Bone marrow (tissue), 2 donors: ENCODE data around the gene SLC12A5.
A peak's percentile ranks its signal among the peaks of the same experiment; 100 is the strongest.
"Not testable (repeated sequence)": the region's sequence is repeated elsewhere in the genome, so short reads cannot be mapped to it uniquely, and the experiment has no call there.

Experiments
- DNase-seq, 2 donors: peaks; one replicate each; lab custom pipeline; 2025; lab: John Stamatoyannopoulos, UW

SLC12A5 gene

DNA sequence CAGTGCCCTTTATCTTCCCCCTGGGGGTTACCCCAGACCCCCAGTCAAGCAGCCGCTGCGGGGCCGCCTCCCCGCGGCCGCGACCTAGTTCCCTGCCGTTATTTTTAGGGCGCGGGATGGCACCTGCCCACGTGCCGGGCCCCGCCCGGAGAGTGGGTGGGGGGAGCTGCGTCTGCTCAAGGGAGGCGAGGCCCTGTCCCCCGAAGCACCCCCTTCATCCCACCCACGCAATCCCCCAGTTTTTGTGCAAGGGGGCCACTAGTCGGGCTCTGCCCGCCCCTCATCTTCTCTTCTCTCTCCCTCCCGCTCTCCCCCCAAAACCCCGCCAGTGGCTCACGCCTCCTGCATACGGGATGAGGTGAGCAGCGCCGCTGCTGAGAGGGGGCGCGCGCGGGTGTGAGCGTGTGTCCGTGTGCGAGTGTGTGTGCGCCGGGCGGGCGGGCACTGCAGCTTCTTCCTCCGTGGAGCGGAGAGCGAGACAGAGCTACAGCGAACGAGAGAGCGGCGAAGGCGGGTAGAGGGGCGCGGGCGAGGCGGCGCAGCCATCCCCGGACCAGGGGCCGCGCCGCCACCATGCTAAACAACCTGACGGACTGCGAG is at the start of gene SLC12A5:
SLC12A5 (plus strand) TSS at position 444 of the 600 bp plus-strand sequence; CDS start at position 574, 130 bp downstream.
- no peak for DNase-seq

DNA sequence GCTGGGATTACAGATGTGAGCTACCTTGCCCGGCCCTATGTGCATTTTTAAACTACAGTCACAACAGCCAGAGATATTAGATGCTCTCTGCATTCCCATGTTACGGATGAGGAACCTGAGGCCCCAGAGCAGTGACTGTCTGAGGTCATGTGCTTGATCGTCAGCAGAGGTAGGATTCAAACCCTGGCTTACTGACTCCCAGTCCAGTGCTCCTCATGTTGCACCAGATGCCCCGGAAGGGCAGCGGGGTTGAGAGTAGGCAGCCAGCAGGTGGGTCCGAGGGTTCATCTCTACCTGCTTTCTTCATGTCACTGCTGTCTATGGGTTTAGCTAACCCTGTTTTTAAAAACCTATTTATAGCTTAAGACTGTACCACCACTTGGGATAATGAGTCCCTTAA is 47.8 kb upstream of the SLC12A5 start:
- no peak for DNase-seq

DNA sequence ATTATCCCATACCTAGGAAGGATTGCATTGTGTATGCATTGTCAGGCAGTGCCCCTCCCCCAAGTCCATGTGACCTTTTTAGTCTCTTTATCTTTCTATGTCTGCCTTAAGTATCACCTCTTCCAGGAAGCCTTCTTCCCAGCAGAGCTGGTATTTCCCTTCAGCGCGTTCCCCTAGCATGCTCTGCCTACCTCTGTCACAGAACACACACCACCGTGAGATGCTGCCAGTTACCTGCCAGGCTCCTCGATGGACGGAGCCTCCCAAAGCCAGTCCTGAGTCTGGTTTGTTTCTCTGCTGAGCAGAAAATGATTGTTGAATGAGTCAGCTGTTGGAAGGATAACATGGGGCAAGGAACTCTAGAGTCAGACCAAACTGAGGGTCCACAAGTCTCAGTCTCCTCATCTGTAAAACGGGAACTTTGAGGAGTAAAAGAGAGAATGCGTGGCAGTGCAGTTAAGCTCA is 45.7 kb upstream of the SLC12A5 start:
- no peak for DNase-seq

- no peak for DNase-seq
Observed at GRCh38 chr20:45985573-45985972, 43.4 kb upstream of the SLC12A5 start.

GRCh38 chr20:45987108-45987780 is 41.8 kb upstream of the SLC12A5 start:
- peak; percentile 43 to 60 for DNase-seq

GRCh38 chr20:45988830-45989229 is 40.2 kb upstream of the SLC12A5 start:
- DNase-seq = not testable (repeated sequence)

- DNase-seq = no peak
Observed at GRCh38 chr20:45991616-45992015, 37.4 kb upstream of the SLC12A5 start.

- DNase-seq = no peak
Observed at GRCh38 chr20:45993197-45993951, 35.6 kb upstream of the SLC12A5 start.

- DNase-seq = no peak
Observed at GRCh38 chr20:45994761-45995493, 34.1 kb upstream of the SLC12A5 start.

- not testable (repeated sequence) for DNase-seq
Observed at GRCh38 chr20:45995495-45996097, 33.4 kb upstream of the SLC12A5 start.

- no peak for DNase-seq
Observed at GRCh38 chr20:45997187-45997586, 31.8 kb upstream of the SLC12A5 start.

DNA sequence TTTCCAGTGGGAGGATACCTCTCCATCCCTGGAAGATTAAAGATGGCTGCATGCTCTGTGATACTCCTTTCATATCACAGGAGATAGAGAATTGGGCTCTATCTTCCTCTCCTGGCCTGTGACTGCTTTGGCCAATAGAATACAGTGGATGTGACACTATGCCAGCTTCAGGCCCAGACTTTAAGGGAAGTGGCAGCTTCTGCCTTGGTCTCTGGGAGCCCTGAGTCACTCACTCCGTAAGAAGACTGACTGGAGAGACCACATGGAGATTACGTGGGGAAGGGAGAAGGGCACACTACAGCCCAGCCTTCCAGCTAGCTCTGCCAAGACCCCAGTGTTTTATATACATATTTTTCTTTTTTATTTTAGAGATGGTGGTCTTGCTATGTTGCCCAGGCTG is 30.7 kb upstream of the SLC12A5 start:
- peak in 1 of 2 donors; percentile 74 for DNase-seq

DNA sequence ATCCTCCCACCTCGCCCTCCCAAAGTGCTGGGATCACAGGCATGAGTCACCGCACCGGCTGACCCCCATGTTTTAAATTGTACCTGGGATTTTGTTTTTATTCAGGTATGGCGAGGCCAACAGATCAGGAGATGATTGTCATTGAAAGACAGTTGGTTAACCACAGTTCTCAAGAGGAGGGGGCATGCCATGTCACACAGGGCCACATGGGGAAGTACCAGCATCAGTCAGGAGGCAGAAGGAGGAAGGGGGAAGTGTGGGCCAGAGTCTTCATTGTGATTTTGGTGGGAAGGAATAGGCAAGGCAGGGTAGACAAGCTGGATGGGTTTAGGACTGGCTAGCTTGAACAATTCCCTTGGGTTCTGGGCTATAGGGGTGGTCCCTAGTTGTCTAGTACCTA is 30.3 kb upstream of the SLC12A5 start:
- DNase-seq = peak in 1 of 2 donors; percentile 30

DNA sequence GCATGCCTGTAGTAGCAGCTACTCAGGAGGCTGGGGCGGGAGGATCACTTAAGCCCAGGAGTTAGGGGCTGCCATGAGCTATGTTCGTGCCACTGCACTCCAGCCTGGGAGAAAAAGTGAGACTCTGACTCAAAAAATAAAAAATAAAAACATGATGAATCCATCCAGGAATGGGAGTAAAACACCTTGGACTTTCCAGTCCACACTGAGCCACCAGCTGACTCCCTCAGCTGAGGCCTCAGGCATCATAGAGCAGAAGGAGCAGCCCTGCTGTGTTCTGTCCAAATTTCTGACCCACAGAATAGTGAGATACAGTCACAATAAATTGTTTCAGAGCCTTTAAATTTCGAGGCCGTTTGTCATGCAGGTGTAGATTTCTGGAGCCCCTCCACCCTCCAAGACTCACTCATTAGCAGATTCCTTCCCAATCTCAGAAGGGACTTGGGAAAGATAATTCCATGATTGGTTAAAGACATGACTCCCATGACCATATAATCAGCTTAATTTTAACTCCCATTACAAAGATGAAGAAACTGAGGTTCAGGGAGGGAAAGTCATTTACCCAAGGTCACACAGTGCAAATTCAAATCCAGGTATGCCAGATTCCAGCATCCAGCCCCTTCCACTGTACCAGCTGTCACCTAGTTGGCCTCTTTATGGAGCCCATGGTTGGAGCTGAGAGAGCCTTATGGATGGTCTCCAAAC is 29.3 kb upstream of the SLC12A5 start:
- DNase-seq = no peak

DNA sequence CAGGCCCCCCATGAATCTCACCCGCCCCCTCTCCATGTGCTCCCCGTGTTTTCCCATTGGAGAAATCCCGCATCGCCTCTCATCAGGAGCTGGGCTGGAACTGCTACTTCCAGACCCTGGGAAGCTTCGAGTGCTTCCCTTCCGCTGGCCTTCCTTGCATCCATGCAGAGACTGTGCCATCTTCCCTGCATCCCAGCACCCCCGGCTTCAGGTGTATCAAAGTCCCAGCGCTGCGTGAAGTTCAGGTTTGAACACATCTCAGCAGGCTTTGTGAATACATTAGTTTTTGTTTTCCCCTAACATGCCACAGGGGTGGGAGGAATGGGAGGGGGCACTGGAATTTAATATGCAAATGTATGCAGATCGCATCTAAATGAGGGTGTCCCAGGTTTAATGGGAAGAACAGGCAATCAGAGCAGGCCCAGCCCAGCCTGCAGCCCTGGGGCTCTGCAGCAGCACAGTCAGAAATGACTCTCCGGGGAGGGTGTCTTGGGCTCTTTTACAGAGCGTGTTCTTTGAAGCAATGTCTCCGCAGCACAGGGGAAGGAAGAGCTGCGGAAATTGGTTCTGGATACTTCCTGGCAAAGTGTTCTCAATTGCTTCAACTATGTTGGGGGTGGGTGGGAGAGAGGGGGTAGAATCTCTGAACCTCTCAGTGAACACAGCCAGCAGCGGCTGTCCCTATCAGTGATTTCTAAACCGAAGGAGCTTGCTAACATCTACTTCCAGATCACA is 28.6 kb upstream of the SLC12A5 start:
- DNase-seq = no peak

DNA sequence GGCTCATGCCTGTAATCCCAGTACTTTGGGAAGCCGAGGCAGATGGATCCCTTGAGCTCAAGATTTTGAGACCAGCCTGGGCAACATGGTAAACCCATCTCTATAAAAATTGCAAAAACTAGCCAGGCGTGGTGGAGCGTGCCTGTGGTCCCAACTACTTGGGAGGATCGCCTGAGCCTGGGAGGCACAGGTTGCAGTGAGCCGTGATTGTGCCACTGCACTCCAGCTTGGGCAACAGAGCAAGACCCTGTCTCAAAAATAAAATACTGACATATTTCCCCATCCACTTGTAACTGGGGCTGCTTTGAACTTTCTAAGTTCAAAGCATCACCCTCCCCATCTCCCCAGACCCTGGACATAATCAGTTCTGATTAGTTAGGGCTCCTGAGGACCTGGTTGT is 27.5 kb upstream of the SLC12A5 start:
- DNase-seq = no peak

GRCh38 chr20:46002008-46002407 is 27.0 kb upstream of the SLC12A5 start:
- DNase-seq = no peak

GRCh38 chr20:46004187-46004586 is 24.8 kb upstream of the SLC12A5 start:
- no peak for DNase-seq

GRCh38 chr20:46004889-46005473 is 24.0 kb upstream of the SLC12A5 start:
- DNase-seq = peak; percentile 38 to 83
